Esophagus squamous epithelium (tissue), 4 donors: Measurements from ENCODE around the gene KIF17.

Source experiments
- CTCF ChIP-seq, 6 experiments: fragments of 450-650 bp in 4 of 6; fragments of 200-600 bp in 2 of 6; sonication (generic) in 2 of 6; IDR thresholded peaks; one replicate each; pipeline ENCODE4 v1.5.1; 2016 to 2019; ENCODE audit warnings: antibody characterized with exemption in 6 of 6, mild to moderate bottlenecking in 4 of 6, moderate library complexity in 4 of 6
- POLR2A ChIP-seq, 4 donors: fragments of 450-650 bp; IDR thresholded peaks; one replicate each; pipeline ENCODE4 v1.6.1; 2017; ENCODE audit warnings: antibody characterized with exemption in 4 of 4, mild to moderate bottlenecking in 4 of 4, moderate library complexity in 3 of 4

GRCh38 chr1:20660363-20660762 is 57.4 kb downstream of the KIF17 start:
- TF ChIP-seq CTCF (IDR thresholded peaks at IDR 0.05) (no peak), POLR2A (IDR thresholded peaks at IDR 0.05) (no peak)
